GM23338 (cell line): Measurements from ENCODE around the gene CLDN22. TPM values are rescaled to one million over a fixed set of nuclear protein-coding genes. Genes with fewer than 3 reads are reported as not detected.

Experiments used
- ATAC-seq: fragments of 200-7000 bp; cut with Tn5 transposase; 3 replicates; pipeline ENCODE4 v1.9.1; 2020
- DNase-seq: peaks from one replicate; pipeline ENCODE4 v3.0.0-alpha.2; 2015; ENCODE audit warnings: low spot score
- H2AFZ ChIP-seq: fragments of 200-600 bp; sonication (generic); 2 replicates; pipeline ENCODE4 v1.8.0; 2016; ENCODE audit warnings: antibody characterized with exemption, mild to moderate bottlenecking, moderate library complexity
- H3F3A ChIP-seq: fragments of 200-600 bp; sonication (generic); replicated peaks from 2 replicates; pipeline ENCODE4 v1.8.0; 2017; ENCODE audit warnings: antibody characterized with exemption, mixed run types, low read depth
- H3K27ac ChIP-seq: fragments of 200-600 bp; sonication (generic); 2 replicates; pipeline ENCODE4 v1.6.1; 2016; ENCODE audit warnings: low read depth
- H3K27me3 ChIP-seq: fragments of 200-600 bp; sonication (generic); 2 replicates; pipeline ENCODE4 v1.8.0; 2016; ENCODE audit warnings: mild to moderate bottlenecking, mixed run types, moderate library complexity; ENCODE audit not compliant: insufficient read depth
- H3K36me3 ChIP-seq: fragments of 200-600 bp; sonication (generic); 2 replicates; pipeline ENCODE4 v1.8.0; 2016; ENCODE audit warnings: mild to moderate bottlenecking; ENCODE audit not compliant: insufficient read depth
- H3K4me1 ChIP-seq: fragments of 200-600 bp; sonication (generic); 2 replicates; pipeline ENCODE4 v1.8.0; 2016; ENCODE audit warnings: mild to moderate bottlenecking, moderate library complexity; ENCODE audit not compliant: insufficient read depth
- H3K4me2 ChIP-seq: fragments of 200-600 bp; sonication (generic); 2 replicates; pipeline ENCODE4 v1.7.1; 2017; ENCODE audit warnings: mixed run types
- H3K4me3 ChIP-seq: fragments of 200-600 bp; sonication (generic); 2 replicates; pipeline ENCODE4 v1.6.1; 2016; ENCODE audit warnings: mixed run types
- H3K79me2 ChIP-seq: fragments of 200-600 bp; sonication (generic); replicated peaks from 2 replicates; pipeline ENCODE4 v1.8.0; 2017; ENCODE audit warnings: mild to moderate bottlenecking; ENCODE audit not compliant: insufficient read depth
- H3K9me2 ChIP-seq: fragments of 200-600 bp; sonication (generic); 2 replicates; pipeline ENCODE4 v1.8.0; 2017; ENCODE audit not compliant: insufficient read depth
- H4K20me1 ChIP-seq: fragments of 200-600 bp; sonication (generic); replicated peaks from 2 replicates; pipeline ENCODE4 v1.8.0; 2017; ENCODE audit warnings: mild to moderate bottlenecking; ENCODE audit not compliant: insufficient read depth
- H3K27ac Mint-ChIP-seq: 2 replicates; pipeline ENCODE4 v1.8.0; 2020; ENCODE audit warnings: inconsistent platforms, mild to moderate bottlenecking, moderate library complexity, mixed read lengths
- H3K27me3 Mint-ChIP-seq: 3 replicates; pipeline ENCODE4 v1.8.0; 2022; ENCODE audit warnings: low read depth, mild to moderate bottlenecking, moderate library complexity, mixed read lengths, inconsistent platforms; ENCODE audit not compliant: insufficient read depth, poor library complexity
- H3K36me3 Mint-ChIP-seq: 3 replicates; pipeline ENCODE4 v1.8.0; 2021; ENCODE audit warnings: low read depth, mild to moderate bottlenecking, inconsistent platforms, moderate library complexity, mixed read lengths
- H3K4me1 Mint-ChIP-seq: 3 replicates; pipeline ENCODE4 v1.8.0; 2020; ENCODE audit warnings: mild to moderate bottlenecking, inconsistent platforms, mixed read lengths
- H3K4me3 Mint-ChIP-seq: 3 replicates; pipeline ENCODE4 v1.8.0; 2021; ENCODE audit warnings: moderate library complexity, mild to moderate bottlenecking, inconsistent platforms, mixed read lengths
- H3K9me3 Mint-ChIP-seq: 3 replicates; pipeline ENCODE4 v1.8.0; 2020; ENCODE audit warnings: moderate library complexity, mild to moderate bottlenecking, inconsistent platforms, mixed read lengths
- CREB1 ChIP-seq: fragments of 250-450 bp; sonication (Bioruptor Pico); IDR thresholded peaks from 2 replicates; pipeline ENCODE4 v1.5.0; 2020; ENCODE audit warnings: low read depth, mild to moderate bottlenecking, moderate library complexity
- ETS1 ChIP-seq: IDR thresholded peaks from 2 replicates; pipeline ENCODE4 v1.6.1; 2016; ENCODE audit warnings: antibody characterized with exemption
- NANOG ChIP-seq: IDR thresholded peaks from 2 replicates; pipeline ENCODE4 v1.6.1; 2016; ENCODE audit warnings: antibody characterized with exemption, borderline replicate concordance
- POLR2AphosphoS5 ChIP-seq: IDR thresholded peaks from 2 replicates; pipeline ENCODE4 v1.6.1; 2016; ENCODE audit warnings: antibody characterized with exemption, low read depth
- REST ChIP-seq: IDR thresholded peaks from one replicate; pipeline ENCODE4 v1.6.1; 2018; ENCODE audit warnings: antibody characterized with exemption; ENCODE audit not compliant: unreplicated experiment
- ZNF114 ChIP-seq: fragments of 250-450 bp; sonication (Bioruptor Pico); IDR thresholded peaks from 2 replicates; pipeline ENCODE4 v1.5.0; 2020; ENCODE audit warnings: mild to moderate bottlenecking, moderate library complexity
- ZNF331 ChIP-seq: fragments of 250-450 bp; sonication (Bioruptor Pico); IDR thresholded peaks from 2 replicates; pipeline ENCODE4 v1.5.0; 2020; ENCODE audit warnings: low read depth, mild to moderate bottlenecking, moderate library complexity
- ZNF462 ChIP-seq: fragments of 250-450 bp; sonication (Bioruptor Pico); IDR thresholded peaks from 2 replicates; pipeline ENCODE4 v1.5.0; 2020; ENCODE audit warnings: mild to moderate bottlenecking, moderate library complexity
- polyA plus RNA-seq: library from polyadenylated mRNA; unstranded; fragments of >200 nt; fragmentation: Nextera tagmentation; extraction: Ambion mirVana; gene quantifications from 2 replicates; pipeline ENCODE4 v1.2.1, GENCODE V29; 2016
- total RNA-seq: library from RNA; depleted of rRNA; stranded (reverse); fragments of >200 nt; shearing (Covaris generic); gene quantifications from 2 replicates; pipeline ENCODE4 v1.2.3, GENCODE V29; 2014

The CLDN22 gene
- total and polyA plus RNA-seq, 2 experiments from 2014 or later, result not detected

GRCh38 chr4:183366206-183366835, 46.2 kb upstream of the CLDN22 start:
- Histone ChIP-seq H2AFZ (peak overlapping the region; percentile 59; the same call in 1 of the 2 replicates), H3K4me2 (no peak overlapping the region), H3K36me3 (no peaks in the 10 kb centered on the region), H3K27me3 (no peaks in the 10 kb centered on the region), H3F3A (no peaks in the 10 kb centered on the region), H3K27ac (no peak overlapping the region), H3K4me1 (no peaks in the 10 kb centered on the region), H3K79me2 (no peaks in the 10 kb centered on the region), H3K9me2 (no peaks in the 10 kb centered on the region), H3K4me3 (no peak overlapping the region), H4K20me1 (no peaks in the 10 kb centered on the region)
- no peak overlapping the region for H3K4me3 Mint-ChIP-seq
- no peaks in the 10 kb centered on the region for H3K9me3 Mint-ChIP-seq
- TF ChIP-seq ETS1 (no peak), ZNF114 (CRISPR knock-in tag) (no peak), NANOG (no peak), ZNF331 (CRISPR knock-in tag) (no peak), CREB1 (CRISPR knock-in tag) (no peak), REST (no peak), ZNF462 (CRISPR knock-in tag) (no peak), POLR2AphosphoS5 (no peak)
- peaks cover 11% of the 10 kb centered on the region for H3K4me1 Mint-ChIP-seq
- H3K27ac Mint-ChIP-seq, result no peak overlapping the region
- ATAC-seq, result peak; percentile 25; the same call in 2 of the 3 replicates
- no peaks in the 10 kb centered on the region for H3K36me3 Mint-ChIP-seq
- DNase-seq, result no peak
- peaks cover 2% of the 10 kb centered on the region for H3K27me3 Mint-ChIP-seq
